Stomach (tissue), 4 donors: ENCODE results near the gene MAP3K7CL.

Experiments used
- CTCF ChIP-seq, 7 experiments: fragments of 450-650 bp in 4 of 7; fragments of 200-600 bp in 3 of 7; sonication (generic) in 3 of 7; IDR thresholded peaks; one replicate each; pipeline ENCODE4 v1.5.1; 2016 to 2019; ENCODE audit warnings: antibody characterized with exemption in 7 of 7, control low read depth in 2 of 7, mild to moderate bottlenecking in 1 of 7
- POLR2A ChIP-seq, 4 donors: fragments of 450-650 bp; IDR thresholded peaks; one replicate each; pipeline ENCODE4 v1.6.1; 2016; ENCODE audit warnings: antibody characterized with exemption in 4 of 4, control low read depth in 2 of 4, mild to moderate bottlenecking in 1 of 4, moderate library complexity in 1 of 4

GRCh38 chr21:29178926-29179325 is 48.5 kb downstream of the MAP3K7CL start:
- TF ChIP-seq CTCF (IDR thresholded peaks at IDR 0.05) (no peak), POLR2A (IDR thresholded peaks at IDR 0.05) (no peak)
